ENCODE results near the gene KLHDC8A.
"Not testable (repeated sequence)": the region's sequence is repeated elsewhere in the genome, so short reads cannot be mapped to it uniquely, and the experiment has no call there.

Gene KLHDC8A

GRCh38 chr1:205373022-205373797 lies 16.5 kb upstream of the KLHDC8A start:
- DNase-seq (ENCODE audit: insufficient read length, low spot score) (no peak), FAIRE-seq (no peak)

GRCh38 chr1:205371871-205372660 lies 15.3 kb upstream of the KLHDC8A start:
- FAIRE-seq (no peak), DNase-seq (ENCODE audit: insufficient read length, low spot score) (no peak)

- DNase-seq (ENCODE audit: insufficient read length, low spot score) (no peak), FAIRE-seq (no peak)
These were observed 14.1 kb upstream of the KLHDC8A start for GRCh38 chr1:205370780-205371179.

- FAIRE-seq: no peak
These were observed 13.0 kb upstream of the KLHDC8A start for GRCh38 chr1:205369701-205370123.

GRCh38 chr1:205368478-205368877 lies 11.8 kb upstream of the KLHDC8A start:
- DNase-seq (ENCODE audit: insufficient read length, low spot score): no peak
- no peak for FAIRE-seq

More at GRCh38 chr1:205369701-205370123, 13.0 kb upstream of the KLHDC8A start:
- no peak for DNase-seq (ENCODE audit: insufficient read length, low spot score)

GRCh38 chr1:205365945-205366463 lies 9.3 kb upstream of the KLHDC8A start:
- no peak for FAIRE-seq
- DNase-seq (ENCODE audit: insufficient read length, low spot score): no peak

GRCh38 chr1:205365086-205365485 lies 8.4 kb upstream of the KLHDC8A start:
- FAIRE-seq; DNase-seq (ENCODE audit: insufficient read length, low spot score): not testable (repeated sequence)

GRCh38 chr1:205360891-205361290 lies 4.2 kb upstream of the KLHDC8A start:
- no peak for FAIRE-seq

GRCh38 chr1:205359771-205360565 lies 3.2 kb upstream of the KLHDC8A start:
- no peak for DNase-seq (ENCODE audit: insufficient read length, low spot score)
- no peak for FAIRE-seq

More at GRCh38 chr1:205360891-205361290, 4.2 kb upstream of the KLHDC8A start:
- DNase-seq (ENCODE audit: insufficient read length, low spot score): no peak

- FAIRE-seq: no peak
- DNase-seq (ENCODE audit: insufficient read length, low spot score): no peak
These were observed 1.9 kb upstream of the KLHDC8A start for GRCh38 chr1:205358579-205358978.

- FAIRE-seq: no peak
- DNase-seq (ENCODE audit: insufficient read length, low spot score): no peak
These were observed 845 bp upstream of the KLHDC8A start for GRCh38 chr1:205357567-205357966.

GRCh38 chr1:205355075-205355453 lies 1.7 kb downstream of the KLHDC8A start:
- DNase-seq (ENCODE audit: insufficient read length, low spot score): no peak
- no peak for FAIRE-seq

- peak; percentile 70 for FAIRE-seq
- peak; percentile 28 for DNase-seq (ENCODE audit: insufficient read length, low spot score)
These were observed 2.3 kb downstream of the KLHDC8A start for GRCh38 chr1:205354259-205355074.

- FAIRE-seq (no peak), DNase-seq (ENCODE audit: insufficient read length, low spot score) (no peak)
These were observed 3.1 kb downstream of the KLHDC8A start for GRCh38 chr1:205353612-205354011.

- FAIRE-seq: no peak
These were observed 3.5 kb downstream of the KLHDC8A start for GRCh38 chr1:205353191-205353590.

GRCh38 chr1:205351984-205352713 lies 4.6 kb downstream of the KLHDC8A start:
- no peak for FAIRE-seq
- DNase-seq (ENCODE audit: insufficient read length, low spot score): no peak

More at GRCh38 chr1:205353191-205353590, 3.5 kb downstream of the KLHDC8A start:
- DNase-seq (ENCODE audit: insufficient read length, low spot score): no peak

- DNase-seq (ENCODE audit: insufficient read length, low spot score) (no peak), FAIRE-seq (no peak)
These were observed 6.0 kb downstream of the KLHDC8A start for GRCh38 chr1:205350691-205351141.

- DNase-seq (ENCODE audit: insufficient read length, low spot score) (no peak), FAIRE-seq (no peak)
These were observed 6.6 kb downstream of the KLHDC8A start for GRCh38 chr1:205350124-205350523.
